PC-3 (cell line): ENCODE data around the gene SART3. TPM values are rescaled to one million over a fixed set of nuclear protein-coding genes. Genes with fewer than 3 reads are reported as not detected.

Experiments used
- ATAC-seq: fragments of 200-7000 bp; cut with Tn5 transposase; 2 replicates; pipeline ENCODE4 v1.9.1; 2020; ENCODE audit warnings: mild to moderate bottlenecking, moderate library complexity
- BruUV-seq: library from RNA; stranded (reverse); fragments of 400-500 nt; replicated peaks from 2 replicates; lab custom pipeline; 2021; lab: Mats Ljungman, UMichigan
- CTCF ChIA-PET: fragments of 300-600 bp; sonication (Branson Sonifier 250); formaldehyde crosslinking; loops from one replicate; lab custom pipeline; 2022; ENCODE audit warnings: antibody characterized with exemption; lab: Charles Lee
- POLR2A ChIA-PET: fragments of 300-600 bp; sonication (Branson Sonifier 250); formaldehyde crosslinking; loops from one replicate; lab custom pipeline; 2022; ENCODE audit warnings: antibody characterized with exemption; ENCODE audit not compliant: unreplicated experiment; lab: Charles Lee
- DNase-seq: peaks from one replicate; pipeline ENCODE4 v3.0.0-alpha.2; 2015
- H2AFZ ChIP-seq: fragments of 300-600 bp; sonication (generic); 2 replicates; pipeline ENCODE4 v1.6.0; 2016; ENCODE audit warnings: antibody characterized with exemption, low read length
- H3F3A ChIP-seq: fragments of 300-600 bp; sonication (generic); one replicate; pipeline ENCODE4 v1.6.0; 2017; ENCODE audit warnings: antibody characterized with exemption, low read length, control low read depth, mild to moderate bottlenecking; ENCODE audit not compliant: unreplicated experiment
- H3K27ac ChIP-seq: fragments of 300-600 bp; sonication (generic); 2 replicates; pipeline ENCODE4 v1.5.1; 2016; ENCODE audit warnings: mild to moderate bottlenecking, low read length
- H3K27me3 ChIP-seq: fragments of 300-600 bp; sonication (generic); 2 replicates; pipeline ENCODE4 v1.6.1; 2016; ENCODE audit warnings: low read length, mixed read lengths
- H3K36me3 ChIP-seq: fragments of 300-600 bp; sonication (generic); 2 replicates; pipeline ENCODE4 v1.6.1; 2016; ENCODE audit warnings: low read depth, mixed run types, low read length, mixed read lengths
- H3K4me1 ChIP-seq: fragments of 300-600 bp; sonication (generic); 2 replicates; pipeline ENCODE4 v1.5.1; 2016; ENCODE audit warnings: low read length; ENCODE audit not compliant: insufficient read depth
- H3K4me2 ChIP-seq: fragments of 300-600 bp; sonication (generic); 2 replicates; pipeline ENCODE4 v1.6.0; 2016; ENCODE audit warnings: low read length
- H3K4me3 ChIP-seq: fragments of 300-600 bp; sonication (generic); 2 replicates; pipeline ENCODE4 v1.5.1; 2016; ENCODE audit warnings: mild to moderate bottlenecking, low read length, mixed read lengths
- H3K79me2 ChIP-seq: fragments of 300-600 bp; sonication (generic); 2 replicates; pipeline ENCODE4 v1.6.1; 2017; ENCODE audit warnings: low read length, mixed read lengths
- H3K9ac ChIP-seq: fragments of 300-600 bp; sonication (generic); 2 replicates; pipeline ENCODE4 v1.6.0; 2016; ENCODE audit warnings: mild to moderate bottlenecking, low read length
- H3K9me2 ChIP-seq: fragments of 300-600 bp; sonication (generic); replicated peaks from 2 replicates; pipeline ENCODE4 v1.6.1; 2016; ENCODE audit warnings: mixed run types, low read length, mixed read lengths
- H3K9me3 ChIP-seq: fragments of 300-600 bp; sonication (generic); 2 replicates; pipeline ENCODE4 v1.6.1; 2016; ENCODE audit warnings: low read length, mixed read lengths
- H4K20me1 ChIP-seq: fragments of 300-600 bp; sonication (generic); 2 replicates; pipeline ENCODE4 v1.6.1; 2016; ENCODE audit warnings: low read length, mixed read lengths
- CTCF ChIP-seq: fragments of 300-600 bp; sonication (generic); conservative IDR thresholded peaks from 2 replicates; pipeline ENCODE4 v1.5.1; 2017; ENCODE audit warnings: antibody characterized with exemption, low read depth, mild to moderate bottlenecking, low read length
- EZH2 ChIP-seq: fragments of 300-600 bp; sonication (generic); IDR thresholded peaks from one replicate; pipeline ENCODE4 v1.6.1; 2017; ENCODE audit warnings: antibody characterized with exemption, mild to moderate bottlenecking, low read length; ENCODE audit not compliant: unreplicated experiment
- EZH2phosphoT487 ChIP-seq: fragments of 300-600 bp; sonication (generic); IDR thresholded peaks from 2 replicates; pipeline ENCODE4 v1.6.1; 2018; ENCODE audit warnings: mild to moderate bottlenecking, antibody characterized with exemption, low read length, borderline replicate concordance
- intact Hi-C: fragments of 100-400 bp; cut with micrococcal nuclease; formaldehyde crosslinking; loops from 2 replicates; pipeline ENCODE4 v1.9.0; 2023
- total RNA-seq: library from RNA; depleted of rRNA; stranded (reverse); fragments of >200 nt; gene quantifications from 2 replicates; pipeline ENCODE4 v1.2.3, GENCODE V29; 2014

Gene SART3
- total RNA-seq, 1 experiment from 2014 or later, result 165 TPM

- H3K36me3 ChIP-seq, result no peaks in the 10 kb centered on the region
- no peaks in the 10 kb centered on the region for H3K9me2 ChIP-seq
- no peaks in the 10 kb centered on the region for H3K79me2 ChIP-seq
- DNase-seq, result no peak
- H3K9ac ChIP-seq, result no peak overlapping the region
- H3K4me2 ChIP-seq, result no peak overlapping the region
- no peak overlapping the region for H3K4me3 ChIP-seq
- H2AFZ ChIP-seq, result no peak overlapping the region; the same call in 1 of the 2 replicates
- peak; percentile 44 for ATAC-seq
- TF ChIP-seq EZH2 (no peak), CTCF (no peak), EZH2phosphoT487 (no peak)
- no peaks in the 10 kb centered on the region for H3K4me1 ChIP-seq
- no peak overlapping the region for H3K27ac ChIP-seq
- ChIA-PET POLR2A (no interaction called here), CTCF (interaction anchor here (0.7 kb wide), 1 partner anchor 13 kb away, joined by 5 read pairs; no protein-coding TSS in a partner anchor)
- H4K20me1 ChIP-seq, result no peaks in the 10 kb centered on the region
- no peaks in the 10 kb centered on the region for H3F3A ChIP-seq
- H3K27me3 ChIP-seq, result no peaks in the 10 kb centered on the region
- no TSS peak for BruUV-seq
- intact Hi-C loops, result no loop called here
- H3K9me3 ChIP-seq, result no peaks in the 10 kb centered on the region
These were observed 43.4 kb upstream of the SART3 start for GRCh38 chr12:108604208-108604941.

- Histone ChIP-seq H3K9ac (no peak overlapping the region), H4K20me1 (no peaks in the 10 kb centered on the region), H3K9me3 (no peaks in the 10 kb centered on the region), H3K9me2 (no peaks in the 10 kb centered on the region), H3K36me3 (no peaks in the 10 kb centered on the region), H3K79me2 (no peaks in the 10 kb centered on the region), H3F3A (no peaks in the 10 kb centered on the region), H3K4me3 (no peak overlapping the region), H3K4me1 (no peaks in the 10 kb centered on the region), H2AFZ (no peak overlapping the region), H3K27me3 (no peaks in the 10 kb centered on the region), H3K4me2 (no peak overlapping the region), H3K27ac (no peak overlapping the region)
- CTCF ChIA-PET, result interaction anchor here (0.7 kb wide), 1 partner anchor 14 kb away, joined by 5 read pairs; no protein-coding TSS in a partner anchor
- no TSS peak for BruUV-seq
- POLR2A ChIA-PET, result no interaction called here
- DNase-seq (no peak), ATAC-seq (no peak)
- no peak for TF ChIP-seq EZH2phosphoT487
- no peak for TF ChIP-seq EZH2
- TF ChIP-seq CTCF, result no peak
- intact Hi-C loops, result no loop called here
These were observed 42.8 kb upstream of the SART3 start for GRCh38 chr12:108603743-108604142.
